GM23338 (cell line): ENCODE results near the gene PTP4A1. TPM values are rescaled to one million over a fixed set of nuclear protein-coding genes. Genes with fewer than 3 reads are reported as not detected.

ENCODE experiments used
- ATAC-seq: fragments of 200-7000 bp; cut with Tn5 transposase; 3 replicates; pipeline ENCODE4 v1.9.1; 2020
- DNase-seq: peaks from one replicate; pipeline ENCODE4 v3.0.0-alpha.2; 2015; ENCODE audit warnings: low spot score
- H2AFZ ChIP-seq: fragments of 200-600 bp; sonication (generic); 2 replicates; pipeline ENCODE4 v1.8.0; 2016; ENCODE audit warnings: antibody characterized with exemption, mild to moderate bottlenecking, moderate library complexity
- H3F3A ChIP-seq: fragments of 200-600 bp; sonication (generic); replicated peaks from 2 replicates; pipeline ENCODE4 v1.8.0; 2017; ENCODE audit warnings: antibody characterized with exemption, mixed run types, low read depth
- H3K27ac ChIP-seq: fragments of 200-600 bp; sonication (generic); 2 replicates; pipeline ENCODE4 v1.6.1; 2016; ENCODE audit warnings: low read depth
- H3K27me3 ChIP-seq: fragments of 200-600 bp; sonication (generic); 2 replicates; pipeline ENCODE4 v1.8.0; 2016; ENCODE audit warnings: mild to moderate bottlenecking, mixed run types, moderate library complexity; ENCODE audit not compliant: insufficient read depth
- H3K36me3 ChIP-seq: fragments of 200-600 bp; sonication (generic); 2 replicates; pipeline ENCODE4 v1.8.0; 2016; ENCODE audit warnings: mild to moderate bottlenecking; ENCODE audit not compliant: insufficient read depth
- H3K4me1 ChIP-seq: fragments of 200-600 bp; sonication (generic); 2 replicates; pipeline ENCODE4 v1.8.0; 2016; ENCODE audit warnings: mild to moderate bottlenecking, moderate library complexity; ENCODE audit not compliant: insufficient read depth
- H3K4me2 ChIP-seq: fragments of 200-600 bp; sonication (generic); 2 replicates; pipeline ENCODE4 v1.7.1; 2017; ENCODE audit warnings: mixed run types
- H3K4me3 ChIP-seq: fragments of 200-600 bp; sonication (generic); 2 replicates; pipeline ENCODE4 v1.6.1; 2016; ENCODE audit warnings: mixed run types
- H3K79me2 ChIP-seq: fragments of 200-600 bp; sonication (generic); replicated peaks from 2 replicates; pipeline ENCODE4 v1.8.0; 2017; ENCODE audit warnings: mild to moderate bottlenecking; ENCODE audit not compliant: insufficient read depth
- H3K9me2 ChIP-seq: fragments of 200-600 bp; sonication (generic); 2 replicates; pipeline ENCODE4 v1.8.0; 2017; ENCODE audit not compliant: insufficient read depth
- H4K20me1 ChIP-seq: fragments of 200-600 bp; sonication (generic); replicated peaks from 2 replicates; pipeline ENCODE4 v1.8.0; 2017; ENCODE audit warnings: mild to moderate bottlenecking; ENCODE audit not compliant: insufficient read depth
- H3K27ac Mint-ChIP-seq: 2 replicates; pipeline ENCODE4 v1.8.0; 2020; ENCODE audit warnings: inconsistent platforms, mild to moderate bottlenecking, moderate library complexity, mixed read lengths
- H3K27me3 Mint-ChIP-seq: 3 replicates; pipeline ENCODE4 v1.8.0; 2022; ENCODE audit warnings: low read depth, mild to moderate bottlenecking, moderate library complexity, mixed read lengths, inconsistent platforms; ENCODE audit not compliant: insufficient read depth, poor library complexity
- H3K36me3 Mint-ChIP-seq: 3 replicates; pipeline ENCODE4 v1.8.0; 2021; ENCODE audit warnings: low read depth, mild to moderate bottlenecking, inconsistent platforms, moderate library complexity, mixed read lengths
- H3K4me1 Mint-ChIP-seq: 3 replicates; pipeline ENCODE4 v1.8.0; 2020; ENCODE audit warnings: mild to moderate bottlenecking, inconsistent platforms, mixed read lengths
- H3K4me3 Mint-ChIP-seq: 3 replicates; pipeline ENCODE4 v1.8.0; 2021; ENCODE audit warnings: moderate library complexity, mild to moderate bottlenecking, inconsistent platforms, mixed read lengths
- H3K9me3 Mint-ChIP-seq: 3 replicates; pipeline ENCODE4 v1.8.0; 2020; ENCODE audit warnings: moderate library complexity, mild to moderate bottlenecking, inconsistent platforms, mixed read lengths
- CREB1 ChIP-seq: fragments of 250-450 bp; sonication (Bioruptor Pico); IDR thresholded peaks from 2 replicates; pipeline ENCODE4 v1.5.0; 2020; ENCODE audit warnings: low read depth, mild to moderate bottlenecking, moderate library complexity
- EZH2phosphoT487 ChIP-seq: fragments of 200-600 bp; sonication (generic); IDR thresholded peaks from one replicate; pipeline ENCODE4 v1.8.1; 2018; ENCODE audit warnings: antibody characterized with exemption; ENCODE audit not compliant: unreplicated experiment
- JUNB ChIP-seq: IDR thresholded peaks from one replicate; pipeline ENCODE4 v1.6.1; 2016; ENCODE audit warnings: antibody characterized with exemption; ENCODE audit not compliant: unreplicated experiment
- POLR2AphosphoS5 ChIP-seq: IDR thresholded peaks from 2 replicates; pipeline ENCODE4 v1.6.1; 2016; ENCODE audit warnings: antibody characterized with exemption, low read depth
- ZNF331 ChIP-seq: fragments of 250-450 bp; sonication (Bioruptor Pico); IDR thresholded peaks from 2 replicates; pipeline ENCODE4 v1.5.0; 2020; ENCODE audit warnings: low read depth, mild to moderate bottlenecking, moderate library complexity
- polyA plus RNA-seq: library from polyadenylated mRNA; unstranded; fragments of >200 nt; fragmentation: Nextera tagmentation; extraction: Ambion mirVana; gene quantifications from 2 replicates; pipeline ENCODE4 v1.2.1, GENCODE V29; 2016
- total RNA-seq: library from RNA; depleted of rRNA; stranded (reverse); fragments of >200 nt; shearing (Covaris generic); gene quantifications from 2 replicates; pipeline ENCODE4 v1.2.3, GENCODE V29; 2014
- TF ChIP-seq, protein P1 (sequence below): IDR thresholded peaks from 2 replicates; pipeline ENCODE4 v1.6.1; 2016; ENCODE audit warnings: antibody characterized with exemption
- TF ChIP-seq, protein P2 (sequence below), 2 experiments: fragments of 200-600 bp in 1 of 2; sonication (generic) in 1 of 2; conservative IDR thresholded peaks; 2 replicates each; pipeline versions ENCODE4 v1.5.1 to v1.6.1; 2016 to 2017; ENCODE audit warnings: antibody characterized with exemption in 2 of 2, low read depth in 2 of 2, mild to moderate bottlenecking in 2 of 2, moderate library complexity in 1 of 2

Gene PTP4A1
- total and polyA plus RNA-seq, 2 experiments from 2014 or later = 99.0 to 102 TPM

DNA sequence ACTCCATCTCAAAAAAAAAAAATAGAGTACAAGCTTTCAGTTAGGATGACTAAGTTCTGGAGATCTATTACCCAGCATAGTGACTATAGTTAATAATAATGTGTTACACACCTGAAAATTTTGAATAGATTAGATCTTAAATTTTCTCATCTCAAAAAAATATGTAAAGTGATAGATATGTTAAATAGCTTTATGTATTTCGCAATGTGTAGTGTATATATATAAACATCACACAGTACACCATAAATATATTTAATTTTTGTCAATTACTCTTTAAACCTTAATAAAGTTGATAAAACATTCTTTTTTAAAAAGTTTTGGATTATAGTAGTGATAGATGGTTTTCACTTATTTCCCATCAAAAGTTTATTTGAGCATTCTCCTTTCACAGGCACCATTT, 25.6 kb upstream of the PTP4A1 start:
- Mint-ChIP-seq H3K27me3 (peaks cover 2% of the 10 kb centered on the region), H3K4me1 (no peaks in the 10 kb centered on the region), H3K36me3 (no peaks in the 10 kb centered on the region), H3K27ac (no peak overlapping the region), H3K4me3 (no peak overlapping the region), H3K9me3 (peaks cover 6% of the 10 kb centered on the region)
- no peaks in the 10 kb centered on the region for H3K27me3 ChIP-seq
- DNase-seq = no peak
- no peaks in the 10 kb centered on the region for H4K20me1 ChIP-seq
- no peaks in the 10 kb centered on the region for H3F3A ChIP-seq
- H3K79me2 ChIP-seq = no peaks in the 10 kb centered on the region
- H3K36me3 ChIP-seq = no peaks in the 10 kb centered on the region
- TF ChIP-seq ZNF331 = no peak
- TF ChIP-seq EZH2phosphoT487 = no peak
- ATAC-seq = no peak
- no peak overlapping the region for H3K4me2 ChIP-seq
- H2AFZ ChIP-seq = no peak overlapping the region
- H3K4me1 ChIP-seq = no peaks in the 10 kb centered on the region
- no peak overlapping the region for H3K4me3 ChIP-seq
- no peak overlapping the region for H3K27ac ChIP-seq
- no peaks in the 10 kb centered on the region for H3K9me2 ChIP-seq

DNA sequence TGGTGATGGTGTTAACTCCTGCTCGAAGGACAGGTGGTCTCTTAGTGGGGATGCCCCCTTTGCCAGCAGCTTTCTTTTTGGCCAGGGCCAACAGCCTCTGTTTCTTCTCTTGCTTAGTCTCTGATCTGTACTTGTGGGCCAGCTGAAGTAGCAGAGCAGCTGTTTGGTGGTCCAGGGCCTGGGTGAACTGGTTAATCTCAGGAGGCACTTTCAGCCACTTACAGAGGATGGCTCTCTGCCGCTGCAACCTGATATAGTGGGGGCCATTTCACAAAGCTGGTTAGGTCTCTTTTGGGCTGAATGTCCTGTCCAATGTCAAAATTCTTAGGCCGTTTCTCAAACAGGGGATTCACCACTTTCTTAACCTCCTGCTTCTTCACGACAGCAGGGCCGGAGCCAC, 23.2 kb upstream of the PTP4A1 start:
- H3K4me1 Mint-ChIP-seq = peaks cover 4% of the 10 kb centered on the region; the same call in 1 of the 3 replicates
- no peaks in the 10 kb centered on the region for H3K27me3 ChIP-seq
- no peak overlapping the region for H3K4me3 ChIP-seq
- H2AFZ ChIP-seq = no peak overlapping the region
- no peaks in the 10 kb centered on the region for H3K36me3 Mint-ChIP-seq
- H3K9me3 Mint-ChIP-seq = peaks cover 3% of the 10 kb centered on the region
- H3K36me3 ChIP-seq = no peaks in the 10 kb centered on the region
- no peaks in the 10 kb centered on the region; the same call in 1 of the 2 replicates for H3K4me1 ChIP-seq
- ATAC-seq (no peak), DNase-seq (no peak)
- H3K9me2 ChIP-seq = no peaks in the 10 kb centered on the region
- H3K27ac Mint-ChIP-seq = no peak overlapping the region
- no peak for TF ChIP-seq JUNB
- no peak for TF ChIP-seq POLR2AphosphoS5
- no peak for TF ChIP-seq EZH2phosphoT487
- TF ChIP-seq, protein P1, sequence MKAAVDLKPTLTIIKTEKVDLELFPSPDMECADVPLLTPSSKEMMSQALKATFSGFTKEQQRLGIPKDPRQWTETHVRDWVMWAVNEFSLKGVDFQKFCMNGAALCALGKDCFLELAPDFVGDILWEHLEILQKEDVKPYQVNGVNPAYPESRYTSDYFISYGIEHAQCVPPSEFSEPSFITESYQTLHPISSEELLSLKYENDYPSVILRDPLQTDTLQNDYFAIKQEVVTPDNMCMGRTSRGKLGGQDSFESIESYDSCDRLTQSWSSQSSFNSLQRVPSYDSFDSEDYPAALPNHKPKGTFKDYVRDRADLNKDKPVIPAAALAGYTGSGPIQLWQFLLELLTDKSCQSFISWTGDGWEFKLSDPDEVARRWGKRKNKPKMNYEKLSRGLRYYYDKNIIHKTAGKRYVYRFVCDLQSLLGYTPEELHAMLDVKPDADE = no peak
- no peaks in the 10 kb centered on the region for H4K20me1 ChIP-seq
- peaks cover 2% of the 10 kb centered on the region for H3K27me3 Mint-ChIP-seq
- no peak overlapping the region for H3K4me3 Mint-ChIP-seq
- no peak overlapping the region for H3K4me2 ChIP-seq
- no peaks in the 10 kb centered on the region for H3K79me2 ChIP-seq
- no peaks in the 10 kb centered on the region for H3F3A ChIP-seq
- no peak overlapping the region for H3K27ac ChIP-seq

DNA sequence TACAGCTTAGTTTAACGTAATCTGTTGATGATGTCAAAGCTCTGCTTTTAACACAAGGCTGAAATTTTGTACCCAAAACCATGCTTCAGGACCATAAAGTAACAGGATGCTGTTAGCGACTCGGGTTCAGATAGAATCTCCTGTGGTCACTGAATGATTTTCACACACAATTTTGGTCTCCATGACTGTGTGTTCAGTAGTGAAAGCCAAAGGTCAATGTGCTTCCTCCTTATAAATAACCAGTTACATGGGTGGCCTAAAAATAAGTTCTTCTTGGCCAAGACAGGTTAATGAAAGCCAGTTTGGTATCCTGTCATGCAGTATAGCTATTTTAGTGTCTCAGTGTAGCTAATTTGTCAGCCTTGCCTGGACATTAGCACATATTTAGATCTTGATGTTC, 19.1 kb upstream of the PTP4A1 start:
- Histone ChIP-seq H3K27ac (no peak overlapping the region), H3K4me2 (no peak overlapping the region), H3K4me1 (no peaks in the 10 kb centered on the region; the same call in 1 of the 2 replicates), H3K4me3 (no peak overlapping the region), H3K36me3 (no peaks in the 10 kb centered on the region), H3F3A (no peaks in the 10 kb centered on the region), H4K20me1 (no peaks in the 10 kb centered on the region), H2AFZ (no peak overlapping the region), H3K9me2 (no peaks in the 10 kb centered on the region), H3K27me3 (no peaks in the 10 kb centered on the region), H3K79me2 (no peaks in the 10 kb centered on the region)
- Mint-ChIP-seq H3K27ac (no peak overlapping the region), H3K27me3 (peaks cover 2% of the 10 kb centered on the region), H3K9me3 (peaks cover 3% of the 10 kb centered on the region; the same call in 2 of the 3 replicates), H3K4me1 (peaks cover 4% of the 10 kb centered on the region; the same call in 1 of the 3 replicates), H3K36me3 (no peaks in the 10 kb centered on the region), H3K4me3 (no peak overlapping the region)
- no peak for DNase-seq
- ATAC-seq = no peak
- TF ChIP-seq CREB1 (CRISPR knock-in tag) = no peak
- TF ChIP-seq ZNF331 = no peak
- no peak for TF ChIP-seq EZH2phosphoT487
- TF ChIP-seq, protein P1 = no peak
- TF ChIP-seq, protein P2, sequence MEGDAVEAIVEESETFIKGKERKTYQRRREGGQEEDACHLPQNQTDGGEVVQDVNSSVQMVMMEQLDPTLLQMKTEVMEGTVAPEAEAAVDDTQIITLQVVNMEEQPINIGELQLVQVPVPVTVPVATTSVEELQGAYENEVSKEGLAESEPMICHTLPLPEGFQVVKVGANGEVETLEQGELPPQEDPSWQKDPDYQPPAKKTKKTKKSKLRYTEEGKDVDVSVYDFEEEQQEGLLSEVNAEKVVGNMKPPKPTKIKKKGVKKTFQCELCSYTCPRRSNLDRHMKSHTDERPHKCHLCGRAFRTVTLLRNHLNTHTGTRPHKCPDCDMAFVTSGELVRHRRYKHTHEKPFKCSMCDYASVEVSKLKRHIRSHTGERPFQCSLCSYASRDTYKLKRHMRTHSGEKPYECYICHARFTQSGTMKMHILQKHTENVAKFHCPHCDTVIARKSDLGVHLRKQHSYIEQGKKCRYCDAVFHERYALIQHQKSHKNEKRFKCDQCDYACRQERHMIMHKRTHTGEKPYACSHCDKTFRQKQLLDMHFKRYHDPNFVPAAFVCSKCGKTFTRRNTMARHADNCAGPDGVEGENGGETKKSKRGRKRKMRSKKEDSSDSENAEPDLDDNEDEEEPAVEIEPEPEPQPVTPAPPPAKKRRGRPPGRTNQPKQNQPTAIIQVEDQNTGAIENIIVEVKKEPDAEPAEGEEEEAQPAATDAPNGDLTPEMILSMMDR (conservative IDR thresholded peaks at IDR 0.05; ENCODE audit: low read depth in 2 of 2) = no peak
